HG02970 (cell line): Measurements from ENCODE around the gene TBC1D2B.
A peak's percentile ranks its signal among the peaks of the same experiment; 100 is the strongest.

Experiments
- ATAC-seq: cut with Tn5 transposase; IDR thresholded peaks from one replicate; pipeline ENCODE4 v1.9.1; 2021; ENCODE audit warnings: mild to moderate bottlenecking, moderate library complexity, moderate number of reproducible peaks; ENCODE audit not compliant: unreplicated experiment, low FRiP score

TBC1D2B gene

GRCh38 chr15:78075490-78076230 is 1.9 kb downstream of the TBC1D2B start:
- no peak for ATAC-seq

- no peak for ATAC-seq
Observed at GRCh38 chr15:78073046-78073787, 4.3 kb downstream of the TBC1D2B start.

GRCh38 chr15:78072080-78072892 is 5.2 kb downstream of the TBC1D2B start:
- no peak for ATAC-seq

GRCh38 chr15:78071383-78071782 is 6.1 kb downstream of the TBC1D2B start:
- ATAC-seq, result no peak

- no peak for ATAC-seq
Observed at GRCh38 chr15:78070049-78070700, 7.3 kb downstream of the TBC1D2B start.

- no peak for ATAC-seq
Observed at GRCh38 chr15:78069462-78070029, 8.0 kb downstream of the TBC1D2B start.

GRCh38 chr15:78069052-78069414 is 8.5 kb downstream of the TBC1D2B start:
- no peak for ATAC-seq

- ATAC-seq, result no peak
Observed at GRCh38 chr15:78067328-78068228, 9.9 kb downstream of the TBC1D2B start.

- ATAC-seq, result peak; percentile 37
Observed at GRCh38 chr15:78065973-78066946, 11.3 kb downstream of the TBC1D2B start.

- no peak for ATAC-seq
Observed at GRCh38 chr15:78065284-78065872, 12.1 kb downstream of the TBC1D2B start.

- no peak for ATAC-seq
Observed at GRCh38 chr15:78064544-78064943, 13.0 kb downstream of the TBC1D2B start.

GRCh38 chr15:78063970-78064385 is 13.5 kb downstream of the TBC1D2B start:
- ATAC-seq, result no peak

GRCh38 chr15:78063217-78063616 is 14.3 kb downstream of the TBC1D2B start:
- no peak for ATAC-seq

GRCh38 chr15:78061963-78062427 is 15.5 kb downstream of the TBC1D2B start:
- ATAC-seq, result no peak

- no peak for ATAC-seq
Observed at GRCh38 chr15:78060232-78060631, 17.3 kb downstream of the TBC1D2B start.

- ATAC-seq, result no peak
Observed at GRCh38 chr15:78059110-78059839, 18.2 kb downstream of the TBC1D2B start.

GRCh38 chr15:78058401-78058935 is 19.0 kb downstream of the TBC1D2B start:
- no peak for ATAC-seq
